Measurements from ENCODE around the gene SNAP47. TPM values are rescaled to one million over a fixed set of nuclear protein-coding genes. Genes with fewer than 3 reads are reported as not detected.

Gene SNAP47
- polyA plus RNA-seq, 1 donor (not counting 4 experiments of a cell fraction or from before 2014, with no cell fraction given), result 24.8 TPM

DNA sequence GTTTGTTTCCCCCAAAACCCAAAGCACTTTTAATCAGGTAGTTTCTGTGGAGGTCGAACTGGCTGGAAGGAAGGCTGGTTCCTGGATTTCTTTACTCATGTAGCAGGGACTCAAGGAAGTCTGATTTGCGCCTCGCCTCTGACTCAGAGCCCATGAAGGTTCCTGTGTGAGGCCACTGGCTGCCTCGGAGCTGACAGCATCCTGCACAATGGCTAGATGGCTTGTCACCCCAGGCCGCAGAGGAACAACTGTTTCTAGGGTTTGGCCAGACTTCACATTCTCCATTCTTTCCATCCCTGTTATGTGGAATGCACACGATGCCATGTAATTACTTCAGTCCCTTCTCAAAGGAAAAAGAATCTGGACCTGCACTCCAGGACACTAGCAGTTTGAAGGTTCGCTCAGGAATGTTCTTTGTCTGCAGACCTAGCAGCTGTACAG lies 41.1 kb downstream of the SNAP47 start:
- TF ChIP-seq EZH2 (IDR thresholded peaks at IDR 0.05; ENCODE audit: low read length), result no peak
- TF ChIP-seq, protein P1, sequence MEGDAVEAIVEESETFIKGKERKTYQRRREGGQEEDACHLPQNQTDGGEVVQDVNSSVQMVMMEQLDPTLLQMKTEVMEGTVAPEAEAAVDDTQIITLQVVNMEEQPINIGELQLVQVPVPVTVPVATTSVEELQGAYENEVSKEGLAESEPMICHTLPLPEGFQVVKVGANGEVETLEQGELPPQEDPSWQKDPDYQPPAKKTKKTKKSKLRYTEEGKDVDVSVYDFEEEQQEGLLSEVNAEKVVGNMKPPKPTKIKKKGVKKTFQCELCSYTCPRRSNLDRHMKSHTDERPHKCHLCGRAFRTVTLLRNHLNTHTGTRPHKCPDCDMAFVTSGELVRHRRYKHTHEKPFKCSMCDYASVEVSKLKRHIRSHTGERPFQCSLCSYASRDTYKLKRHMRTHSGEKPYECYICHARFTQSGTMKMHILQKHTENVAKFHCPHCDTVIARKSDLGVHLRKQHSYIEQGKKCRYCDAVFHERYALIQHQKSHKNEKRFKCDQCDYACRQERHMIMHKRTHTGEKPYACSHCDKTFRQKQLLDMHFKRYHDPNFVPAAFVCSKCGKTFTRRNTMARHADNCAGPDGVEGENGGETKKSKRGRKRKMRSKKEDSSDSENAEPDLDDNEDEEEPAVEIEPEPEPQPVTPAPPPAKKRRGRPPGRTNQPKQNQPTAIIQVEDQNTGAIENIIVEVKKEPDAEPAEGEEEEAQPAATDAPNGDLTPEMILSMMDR (optimal IDR thresholded peaks at IDR 0.05 in 1 of 3, IDR thresholded peaks at IDR 0.05 in 1 of 3, conservative IDR thresholded peaks at IDR 0.05 in 1 of 3; ENCODE audit: extremely low read depth in 1 of 3, insufficient read depth in 2 of 3, low read length in 3 of 3), result no peak
- dilution Hi-C loops (cut with MboI; ENCODE audit: extremely low pct_ligation_motif_present, low sequenced_read_pairs), result no loop called here
- Histone ChIP-seq H3K9me1 (ENCODE audit: control insufficient read depth, extremely low read depth, insufficient read depth, low read length) (no peaks in the 10 kb centered on the region), H3K9ac (ENCODE audit: control insufficient read depth, extremely low read depth, insufficient read depth, low read length) (no peak overlapping the region), H3K36me3 (ENCODE audit: control insufficient read depth in 2 of 2, extremely low read depth in 1 of 2, insufficient read depth in 2 of 2, low read length in 2 of 2) (peaks cover 6 to 7% of the 10 kb centered on the region in 2 experiments), H3K4me1 (ENCODE audit: control insufficient read depth, extremely low read depth, insufficient read depth, low read length) (no peaks in the 10 kb centered on the region), H2AFZ (ENCODE audit: control insufficient read depth, low read length) (no peak overlapping the region), H3K4me2 (ENCODE audit: control insufficient read depth, extremely low read depth, insufficient read depth, low read depth, low read length) (no peak overlapping the region), H4K20me1 (ENCODE audit: control insufficient read depth, extremely low read depth, insufficient read depth, low read length) (no peaks in the 10 kb centered on the region), H3K27ac (ENCODE audit: control insufficient read depth, insufficient read depth, low read length) (no peak overlapping the region), H3K9me3 (ENCODE audit: control insufficient read depth, low read depth, low read length) (no peaks in the 10 kb centered on the region), H3K79me2 (ENCODE audit: control insufficient read depth, insufficient read depth, low read length) (no peaks in the 10 kb centered on the region), H3K4me3 (ENCODE audit: control insufficient read depth in 2 of 3, extremely low read depth in 1 of 3, insufficient read depth in 2 of 3, low read depth in 1 of 3, low read length in 3 of 3) (no peak overlapping the region), H3K27me3 (ENCODE audit: control insufficient read depth, extremely low read depth, insufficient read depth, low read length) (no peaks in the 10 kb centered on the region)
- DNase-seq (ENCODE audit: low read depth, low spot score) (no peak), FAIRE-seq (no peak)

DNA sequence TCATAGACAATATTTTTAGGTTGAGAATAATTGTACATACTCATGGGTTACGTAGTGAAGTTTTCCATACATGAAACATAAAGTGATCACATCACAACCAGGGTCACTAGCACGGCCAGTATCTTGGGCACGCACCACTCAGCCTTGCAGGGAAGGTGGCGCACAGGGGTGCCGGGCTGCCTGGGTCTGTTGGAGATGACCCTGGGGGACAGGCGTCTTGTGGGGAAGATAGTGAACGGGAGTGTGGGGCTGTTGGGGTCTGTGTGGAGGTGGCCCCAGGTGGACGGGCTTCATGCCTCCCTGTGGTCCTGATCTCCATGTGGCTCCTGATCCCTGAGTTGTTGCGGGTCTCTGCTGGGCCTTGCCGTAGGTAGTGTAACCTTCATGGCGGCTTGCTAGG lies 41.9 kb downstream of the SNAP47 start:
- Histone ChIP-seq H3K4me1 (ENCODE audit: control insufficient read depth, extremely low read depth, insufficient read depth, low read length) (no peaks in the 10 kb centered on the region), H3K79me2 (ENCODE audit: control insufficient read depth, insufficient read depth, low read length) (no peaks in the 10 kb centered on the region), H3K36me3 (ENCODE audit: control insufficient read depth in 2 of 2, extremely low read depth in 1 of 2, insufficient read depth in 2 of 2, low read length in 2 of 2) (peaks cover 8% of the 10 kb centered on the region in 2 experiments), H4K20me1 (ENCODE audit: control insufficient read depth, extremely low read depth, insufficient read depth, low read length) (no peaks in the 10 kb centered on the region), H3K4me2 (ENCODE audit: control insufficient read depth, extremely low read depth, insufficient read depth, low read depth, low read length) (no peak overlapping the region), H3K4me3 (ENCODE audit: control insufficient read depth in 2 of 3, extremely low read depth in 1 of 3, insufficient read depth in 2 of 3, low read depth in 1 of 3, low read length in 3 of 3) (no peak overlapping the region), H3K9me3 (ENCODE audit: control insufficient read depth, low read depth, low read length) (no peaks in the 10 kb centered on the region), H3K9ac (ENCODE audit: control insufficient read depth, extremely low read depth, insufficient read depth, low read length) (no peak overlapping the region), H2AFZ (ENCODE audit: control insufficient read depth, low read length) (no peak overlapping the region), H3K9me1 (ENCODE audit: control insufficient read depth, extremely low read depth, insufficient read depth, low read length) (no peaks in the 10 kb centered on the region), H3K27ac (ENCODE audit: control insufficient read depth, insufficient read depth, low read length) (no peak overlapping the region), H3K27me3 (ENCODE audit: control insufficient read depth, extremely low read depth, insufficient read depth, low read length) (no peaks in the 10 kb centered on the region)
- FAIRE-seq (no peak), DNase-seq (ENCODE audit: low read depth, low spot score) (no peak)
- dilution Hi-C loops (cut with MboI; ENCODE audit: extremely low pct_ligation_motif_present, low sequenced_read_pairs), result no loop called here
- TF ChIP-seq, protein P1 (optimal IDR thresholded peaks at IDR 0.05 in 1 of 3, IDR thresholded peaks at IDR 0.05 in 1 of 3, conservative IDR thresholded peaks at IDR 0.05 in 1 of 3; ENCODE audit: extremely low read depth in 1 of 3, insufficient read depth in 2 of 3, low read length in 3 of 3), result no peak
- TF ChIP-seq EZH2 (IDR thresholded peaks at IDR 0.05; ENCODE audit: low read length), result no peak
